ENCODE data around the gene KEL.

DNA sequence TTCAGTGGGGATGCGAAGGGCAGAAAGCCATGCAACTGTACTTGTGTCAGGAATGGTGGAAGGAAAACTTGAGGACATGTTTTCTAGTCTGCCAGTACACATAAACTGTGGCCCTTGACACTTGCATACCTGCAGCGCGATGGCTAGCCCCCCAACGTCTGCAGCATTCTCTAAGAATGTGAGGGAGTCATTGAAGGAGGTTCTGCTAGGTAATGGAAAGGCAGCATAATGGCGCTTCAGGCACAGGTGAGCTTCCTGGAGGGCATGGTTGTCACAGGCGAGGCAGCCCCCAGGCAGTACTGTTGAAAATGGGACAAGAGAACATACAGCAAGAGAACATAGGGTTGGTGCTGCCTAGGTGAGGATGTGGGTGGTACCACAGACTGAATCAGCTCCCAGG lies 19.4 kb downstream of the KEL start:
- no peak for TF ChIP-seq CTCF (conservative IDR thresholded peaks at IDR 0.05)
- no peak for TF ChIP-seq ZFX (IDR thresholded peaks at IDR 0.05)
